IMR-90 (cell line): ENCODE measurements around the gene SPANXN3. TPM values are rescaled to one million over a fixed set of nuclear protein-coding genes. Genes with fewer than 3 reads are reported as not detected.

Source experiments
- ATAC-seq: fragments of 200-7000 bp; cut with Tn5 transposase; 2 replicates; pipeline ENCODE4 v1.9.1; 2020; ENCODE audit warnings: low read depth, mild to moderate bottlenecking, moderate library complexity
- BruUV-seq: library from RNA; stranded (reverse); fragments of 400-500 nt; replicated peaks from 2 replicates; lab custom pipeline; 2021; lab: Mats Ljungman, UMichigan
- CTCF ChIA-PET: fragments of 300-600 bp; formaldehyde crosslinking; extraction: SDS; loops from one replicate; lab custom pipeline; 2021; ENCODE audit warnings: antibody characterized with exemption; lab: Yijun Ruan, JAX
- POLR2A ChIA-PET: fragments of 300-600 bp; sonication (Branson Sonifier 250); formaldehyde crosslinking; loops from one replicate; lab custom pipeline; 2022; ENCODE audit warnings: antibody characterized with exemption; ENCODE audit not compliant: unreplicated experiment; lab: Charles Lee
- DNase-seq: peaks from one replicate; pipeline ENCODE4 v3.0.0; 2013
- H2AFZ ChIP-seq: replicated peaks from 2 replicates; pipeline ENCODE3; 2013; ENCODE audit warnings: low read length, mild to moderate bottlenecking; ENCODE audit not compliant: poor library complexity
- H2AK5ac ChIP-seq: 2 replicates; pipeline ENCODE4 v1.6.1; 2013; ENCODE audit warnings: low read depth, low read length, inconsistent platforms
- H2AK9ac ChIP-seq: replicated peaks from 2 replicates; pipeline ENCODE3; 2013; ENCODE audit warnings: mild to moderate bottlenecking, low read depth, low read length, moderate library complexity; ENCODE audit not compliant: poor library complexity
- H2BK120ac ChIP-seq: 2 replicates; pipeline ENCODE4 v1.6.1; 2013; ENCODE audit warnings: low read depth, low read length, inconsistent platforms
- H2BK15ac ChIP-seq: 3 replicates; pipeline ENCODE4 v1.6.1; 2013; ENCODE audit warnings: low read depth, low read length, inconsistent platforms
- H2BK20ac ChIP-seq: 2 replicates; pipeline ENCODE4 v1.6.1; 2013; ENCODE audit warnings: low read depth, mild to moderate bottlenecking, inconsistent platforms, low read length, moderate library complexity
- H2BK5ac ChIP-seq: 2 replicates; pipeline ENCODE4 v1.6.1; 2013; ENCODE audit warnings: mild to moderate bottlenecking, low read depth, low read length, inconsistent platforms; ENCODE audit not compliant: poor library complexity, severe bottlenecking
- H3K14ac ChIP-seq: replicated peaks from 2 replicates; pipeline ENCODE4 v1.6.1; 2013; ENCODE audit warnings: low read depth, low read length, inconsistent platforms
- H3K18ac ChIP-seq: 2 replicates; pipeline ENCODE4 v1.6.1; 2013; ENCODE audit warnings: low read depth, low read length, control low read depth
- H3K23ac ChIP-seq: 2 replicates; pipeline ENCODE4 v1.6.1; 2013; ENCODE audit warnings: low read depth, low read length, inconsistent platforms
- H3K27ac ChIP-seq: 2 replicates; pipeline ENCODE4 v1.5.1; 2013; ENCODE audit warnings: mild to moderate bottlenecking, control low read depth, low read length; ENCODE audit not compliant: insufficient read depth
- H3K27me3 ChIP-seq: 2 replicates; pipeline ENCODE4 v1.6.1; 2013; ENCODE audit warnings: low read length; ENCODE audit not compliant: control insufficient read depth, insufficient read depth
- H3K36me3 ChIP-seq: 2 replicates; pipeline ENCODE4 v1.6.1; 2013; ENCODE audit warnings: low read length, mixed read lengths; ENCODE audit not compliant: control insufficient read depth, insufficient read depth
- H3K4ac ChIP-seq: 2 replicates; pipeline ENCODE4 v1.6.1; 2013; ENCODE audit warnings: low read depth, low read length, inconsistent platforms
- H3K4me1 ChIP-seq: 2 replicates; pipeline ENCODE4 v1.6.1; 2013; ENCODE audit warnings: low read length, mixed read lengths; ENCODE audit not compliant: control insufficient read depth, insufficient read depth
- H3K4me2 ChIP-seq: 2 replicates; pipeline ENCODE4 v1.6.1; 2013; ENCODE audit warnings: low read depth, mild to moderate bottlenecking, control low read depth, low read length, moderate library complexity
- H3K4me3 ChIP-seq: 2 replicates; pipeline ENCODE4 v1.5.1; 2013; ENCODE audit warnings: low read depth, mild to moderate bottlenecking, control low read depth, low read length, moderate library complexity; ENCODE audit not compliant: insufficient read depth
- H3K56ac ChIP-seq: 2 replicates; pipeline ENCODE4 v1.6.1; 2013; ENCODE audit warnings: low read length, inconsistent platforms; ENCODE audit not compliant: insufficient read depth; ENCODE audit errors: extremely low read depth
- H3K79me1 ChIP-seq, 2 experiments: 2 replicates each; pipeline ENCODE4 v1.6.1; 2013; ENCODE audit warnings: low read length in 2 of 2, inconsistent platforms in 1 of 2, low read depth in 1 of 2
- H3K9ac ChIP-seq: 2 replicates; pipeline ENCODE4 v1.6.1; 2013; ENCODE audit warnings: low read depth, low read length, control low read depth
- H3K9me1 ChIP-seq: 2 replicates; pipeline ENCODE4 v1.6.1; 2013; ENCODE audit warnings: low read length, inconsistent platforms; ENCODE audit not compliant: insufficient read depth
- H3K9me3 ChIP-seq: 2 replicates; pipeline ENCODE4 v1.6.1; 2013; ENCODE audit warnings: low read length; ENCODE audit not compliant: control insufficient read depth, insufficient read depth
- H4K20me1 ChIP-seq: 2 replicates; pipeline ENCODE4 v1.6.1; 2013; ENCODE audit warnings: low read length, inconsistent platforms; ENCODE audit not compliant: insufficient read depth
- H4K5ac ChIP-seq: 2 replicates; pipeline ENCODE4 v1.6.1; 2013; ENCODE audit warnings: mild to moderate bottlenecking, low read depth, low read length, control low read depth
- H4K8ac ChIP-seq, 2 experiments: 2 replicates each; pipeline ENCODE4 v1.6.1; 2013; ENCODE audit warnings: low read depth in 2 of 2, low read length in 2 of 2, control low read depth in 1 of 2, inconsistent platforms in 1 of 2
- H4K91ac ChIP-seq: 2 replicates; pipeline ENCODE4 v1.6.1; 2013; ENCODE audit warnings: low read depth, low read length, inconsistent platforms; ENCODE audit not compliant: insufficient read depth
- CEBPB ChIP-seq: IDR thresholded peaks from 2 replicates; pipeline ENCODE4 v1.6.1; 2012; ENCODE audit warnings: low read depth, low read length, improper control_type of control experiment
- NFE2L2 ChIP-seq: fragments of 150-350 bp; IDR thresholded peaks from 2 replicates; pipeline ENCODE4 v1.6.1; 2016; ENCODE audit warnings: low read depth, mild to moderate bottlenecking, low read length
- USF2 ChIP-seq: fragments of 150-350 bp; IDR thresholded peaks from 2 replicates; pipeline ENCODE4 v1.6.1; 2017; ENCODE audit warnings: mild to moderate bottlenecking, antibody characterized with exemption, low read length, low read depth
- WGBS, 2 experiments: methylation state at CpG; one replicate each; pipeline versions ENCODE4 v1.1.5 to v1.1.7; 2013; ENCODE audit warnings: missing lambda C conversion rate in 2 of 2; ENCODE audit not compliant: insufficient read length in 1 of 2; ENCODE audit errors: extremely low coverage in 2 of 2; 5-methylcytosine and 5-hydroxymethylcytosine counted together
- dilution Hi-C: fragments of 300-500 bp; cut with HindIII; formaldehyde crosslinking; loops from one replicate; pipeline ENCODE4 v1.14.3; 2018; ENCODE audit warnings: low sequenced_read_pairs; ENCODE audit not compliant: unreplicated experiment
- in situ Hi-C: fragments of 300-500 bp; cut with MboI; formaldehyde crosslinking; loops from 3 replicates; pipeline ENCODE4 v1.14.3; 2019; ENCODE audit warnings: low sequenced_read_pairs, inconsistent platforms, mixed read lengths
- intact Hi-C: fragments of 100-400 bp; cut with micrococcal nuclease; formaldehyde crosslinking; loops from 2 replicates; pipeline ENCODE4 v1.10.0; 2022
- polyA plus RNA-seq, 3 experiments: library from polyadenylated mRNA; depleted of rRNA; stranded (reverse); fragments of >200 nt; gene quantifications; 2 replicates each; pipeline ENCODE4 v1.2.3, GENCODE V29; 2012; ENCODE audit warnings: low replicate concordance in 1 of 3
- total RNA-seq: library from RNA; depleted of rRNA; stranded (reverse); fragments of >200 nt; gene quantifications from 2 replicates; pipeline ENCODE4 v1.2.3, GENCODE V29; 2012

Gene SPANXN3
- total and polyA plus RNA-seq, 2 of the 4 experiments (the other 2 are of a cell fraction): not detected

GRCh38 chrX:143500751-143501150 is 16.5 kb downstream of the SPANXN3 start:
- H3K14ac ChIP-seq: no peak overlapping the region
- H3K9me3 ChIP-seq: 0 out of 2 replicates have a peak, but pooled peaks cover 2% of the 10 kb centered on the region
- H2AK9ac ChIP-seq: no peak overlapping the region
- ATAC-seq (no peak), DNase-seq (no peak)
- TF ChIP-seq NFE2L2 (no peak), USF2 (no peak), CEBPB (no peak)
- H3K4me1 ChIP-seq: no peaks in the 10 kb centered on the region
- H3K18ac ChIP-seq: no peak overlapping the region
- H3K23ac ChIP-seq: no peak overlapping the region
- no peaks in the 10 kb centered on the region for H3K27me3 ChIP-seq
- H2AK5ac ChIP-seq: no peak overlapping the region
- dilution Hi-C loops: no loop called here
- ChIA-PET CTCF (no interaction called here), POLR2A (no interaction called here)
- no peak overlapping the region for H2BK120ac ChIP-seq
- H2BK20ac ChIP-seq: no peak overlapping the region
- no peaks in the 10 kb centered on the region for H3K79me1 ChIP-seq
- H3K4ac ChIP-seq: no peak overlapping the region
- H2BK15ac ChIP-seq: no peak overlapping the region
- H3K4me3 ChIP-seq: no peak overlapping the region
- no peaks in the 10 kb centered on the region for H3K36me3 ChIP-seq
- no peak overlapping the region for H4K91ac ChIP-seq
- H3K9ac ChIP-seq: no peak overlapping the region
- H3K4me2 ChIP-seq: no peak overlapping the region
- in situ Hi-C loops: no loop called here
- no peak overlapping the region for H2AFZ ChIP-seq
- H4K5ac ChIP-seq: no peak overlapping the region
- intact Hi-C loops: no loop called here
- no peak overlapping the region for H2BK5ac ChIP-seq
- no peaks in the 10 kb centered on the region for H3K9me1 ChIP-seq
- no TSS peak for BruUV-seq
- H4K8ac ChIP-seq: no peak overlapping the region
- H3K56ac ChIP-seq: no peak overlapping the region
- H4K20me1 ChIP-seq: no peaks in the 10 kb centered on the region
- no peak overlapping the region for H3K27ac ChIP-seq
- 18% methylated on average over 2 of the region's 3 CpGs; no CpG with 5 or more reads in 1 of the 2 experiments for WGBS, 2 experiments
